Cardiac fibroblast (primary cell): ENCODE data around the gene TBC1D1.

Experiments
- DNase-seq, 2 donors: peaks; one replicate each; pipeline versions ENCODE4 v3.0.0 to v3.0.0-alpha.2; 2010; ENCODE audit warnings: low read depth in 2 of 2
- H3K4me3 ChIP-seq, 2 donors: replicated peaks in 1 of 2; 1 replicate in 1 of 2; 2 replicates in 1 of 2; pipeline ENCODE4 v1.5.1; 2011; ENCODE audit warnings: low read depth in 2 of 2, low read length in 2 of 2, mild to moderate bottlenecking in 2 of 2, moderate library complexity in 1 of 2
- TF ChIP-seq, protein P1 (sequence below): IDR thresholded peaks from one replicate; pipeline ENCODE4 v1.5.1; 2011; ENCODE audit warnings: low read depth, mild to moderate bottlenecking, low read length, inconsistent platforms

The TBC1D1 gene

DNA sequence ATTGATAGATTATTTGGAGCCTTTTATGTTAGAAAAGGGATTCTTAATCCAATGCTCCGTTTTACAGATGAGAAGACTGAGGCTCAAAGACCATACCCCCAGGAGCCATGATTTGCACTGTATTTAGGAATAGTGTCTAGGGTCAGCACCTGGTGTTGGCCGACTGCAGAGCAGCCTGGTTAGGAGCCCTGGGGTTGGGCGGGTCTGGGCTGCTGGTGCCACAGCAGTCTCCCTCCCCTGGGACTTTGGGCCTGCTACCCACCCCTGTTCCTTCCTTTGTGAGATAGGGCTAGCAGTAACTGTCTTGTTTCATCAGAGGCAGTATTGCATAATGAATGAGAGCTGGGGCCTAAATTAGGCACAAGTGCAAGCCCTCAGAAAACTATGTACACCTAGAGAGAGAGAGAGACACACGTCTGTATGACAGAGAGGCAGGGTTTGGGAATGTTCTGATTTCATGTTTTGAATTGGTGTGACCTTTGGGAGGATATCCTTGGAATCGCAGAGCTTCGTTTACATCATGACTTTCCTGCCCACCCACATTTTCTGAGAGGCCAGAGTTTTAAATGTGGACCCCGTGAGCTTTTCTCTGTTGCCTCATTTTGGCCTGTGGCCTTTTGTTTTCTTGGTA, 181.0 kb downstream of the TBC1D1 start:
- H3K4me3 ChIP-seq = no peak overlapping the region
- TF ChIP-seq, protein P1, sequence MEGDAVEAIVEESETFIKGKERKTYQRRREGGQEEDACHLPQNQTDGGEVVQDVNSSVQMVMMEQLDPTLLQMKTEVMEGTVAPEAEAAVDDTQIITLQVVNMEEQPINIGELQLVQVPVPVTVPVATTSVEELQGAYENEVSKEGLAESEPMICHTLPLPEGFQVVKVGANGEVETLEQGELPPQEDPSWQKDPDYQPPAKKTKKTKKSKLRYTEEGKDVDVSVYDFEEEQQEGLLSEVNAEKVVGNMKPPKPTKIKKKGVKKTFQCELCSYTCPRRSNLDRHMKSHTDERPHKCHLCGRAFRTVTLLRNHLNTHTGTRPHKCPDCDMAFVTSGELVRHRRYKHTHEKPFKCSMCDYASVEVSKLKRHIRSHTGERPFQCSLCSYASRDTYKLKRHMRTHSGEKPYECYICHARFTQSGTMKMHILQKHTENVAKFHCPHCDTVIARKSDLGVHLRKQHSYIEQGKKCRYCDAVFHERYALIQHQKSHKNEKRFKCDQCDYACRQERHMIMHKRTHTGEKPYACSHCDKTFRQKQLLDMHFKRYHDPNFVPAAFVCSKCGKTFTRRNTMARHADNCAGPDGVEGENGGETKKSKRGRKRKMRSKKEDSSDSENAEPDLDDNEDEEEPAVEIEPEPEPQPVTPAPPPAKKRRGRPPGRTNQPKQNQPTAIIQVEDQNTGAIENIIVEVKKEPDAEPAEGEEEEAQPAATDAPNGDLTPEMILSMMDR = no peak
- DNase-seq = peak; percentile 54 to 67

DNA sequence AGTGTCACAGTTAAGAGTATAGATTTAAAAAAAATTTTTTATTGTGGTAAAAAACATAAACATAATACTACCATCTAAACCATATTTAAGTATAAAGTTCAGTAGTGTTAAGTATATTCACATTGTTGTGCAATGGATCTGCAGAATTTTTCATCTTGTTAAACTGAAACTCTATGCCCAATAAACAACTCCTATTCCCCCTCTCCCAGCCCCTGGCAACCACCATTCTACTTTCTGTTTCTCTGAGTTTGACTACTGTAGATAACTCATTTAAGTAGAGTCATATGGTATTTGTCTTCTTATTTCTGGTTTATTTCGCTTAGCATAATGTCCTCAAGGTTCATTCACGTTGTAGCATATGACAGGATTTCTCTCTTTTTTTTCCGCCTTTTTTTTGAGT, 181.7 kb downstream of the TBC1D1 start:
- TF ChIP-seq, protein P1 = no peak
- peak in 1 of 2 donors; percentile 44 for DNase-seq

DNA sequence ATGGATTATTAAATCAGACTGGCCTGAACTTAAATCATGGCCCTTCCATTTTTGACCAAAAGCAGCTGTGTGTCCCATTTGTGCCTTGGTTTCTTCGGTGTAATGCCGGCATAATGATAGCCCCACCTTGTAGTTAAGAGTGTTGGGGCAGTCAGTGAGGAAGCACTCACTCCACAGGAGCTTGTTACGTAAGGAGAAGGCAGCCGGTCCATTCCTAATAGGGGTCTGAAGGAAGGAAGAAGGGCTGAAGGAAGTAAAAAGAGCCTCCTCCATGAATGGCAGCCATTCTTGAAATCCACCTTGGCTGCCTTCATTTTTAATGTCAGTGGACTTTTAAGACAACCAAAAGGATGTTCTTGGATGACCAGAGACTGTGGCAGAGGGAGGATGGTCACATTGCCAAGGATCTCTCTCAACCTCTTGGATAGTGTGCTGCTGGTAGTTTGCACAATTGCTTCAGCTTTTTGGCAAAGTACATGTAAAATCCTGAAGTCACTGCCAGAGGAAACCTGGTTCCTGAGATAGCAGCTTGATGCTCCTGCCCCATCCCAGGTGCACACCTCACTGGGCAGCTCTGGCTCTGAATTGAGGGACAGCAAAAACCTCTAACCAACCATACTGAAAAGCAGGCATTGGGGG, 182.8 kb downstream of the TBC1D1 start:
- DNase-seq = peak in 1 of 2 donors; percentile 52
- no peak overlapping the region for H3K4me3 ChIP-seq
- TF ChIP-seq, protein P1 = no peak

More for the DNA sequence above, 181.7 kb downstream of the TBC1D1 start:
- H3K4me3 ChIP-seq = no peak overlapping the region

DNA sequence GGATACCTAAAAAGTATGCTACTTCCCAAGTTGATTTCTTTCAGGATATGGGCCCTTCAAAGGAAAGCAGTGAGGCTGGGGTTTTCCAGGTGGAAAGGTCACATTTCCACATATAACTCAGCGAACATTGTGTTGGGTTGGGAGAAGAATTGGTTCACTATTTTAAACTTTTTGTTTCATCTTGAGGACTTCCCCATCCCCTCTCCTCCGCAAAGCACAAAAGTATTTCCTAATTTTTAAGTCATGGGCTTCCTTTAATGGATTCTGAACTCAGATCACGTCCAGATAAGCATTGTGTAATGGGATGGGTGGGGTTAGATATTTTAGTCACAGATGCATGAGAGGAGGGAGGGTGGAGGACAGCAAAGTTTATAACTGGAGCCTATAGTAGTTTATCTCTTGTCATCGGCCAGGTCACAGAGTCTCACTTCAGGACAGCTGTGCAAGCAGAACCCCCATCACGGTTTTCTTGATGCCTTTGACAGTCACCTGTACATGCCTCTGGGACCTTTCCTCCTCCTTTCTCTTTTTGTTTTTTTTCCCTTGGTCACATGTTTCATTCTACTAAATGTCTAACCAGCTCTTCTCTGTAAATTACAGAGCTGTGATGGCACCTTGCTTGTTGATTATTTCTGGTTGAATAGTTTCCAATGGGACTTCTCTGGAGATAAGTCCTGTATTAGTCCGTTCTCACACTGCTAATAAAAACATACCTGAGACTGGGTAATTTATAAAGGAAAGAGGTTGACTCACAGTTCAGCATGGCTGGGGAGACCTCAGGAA, 184.7 kb downstream of the TBC1D1 start:
- H3K4me3 ChIP-seq = no peak overlapping the region
- peak in 1 of 2 donors; percentile 78 for DNase-seq
- TF ChIP-seq, protein P1 = no peak

DNA sequence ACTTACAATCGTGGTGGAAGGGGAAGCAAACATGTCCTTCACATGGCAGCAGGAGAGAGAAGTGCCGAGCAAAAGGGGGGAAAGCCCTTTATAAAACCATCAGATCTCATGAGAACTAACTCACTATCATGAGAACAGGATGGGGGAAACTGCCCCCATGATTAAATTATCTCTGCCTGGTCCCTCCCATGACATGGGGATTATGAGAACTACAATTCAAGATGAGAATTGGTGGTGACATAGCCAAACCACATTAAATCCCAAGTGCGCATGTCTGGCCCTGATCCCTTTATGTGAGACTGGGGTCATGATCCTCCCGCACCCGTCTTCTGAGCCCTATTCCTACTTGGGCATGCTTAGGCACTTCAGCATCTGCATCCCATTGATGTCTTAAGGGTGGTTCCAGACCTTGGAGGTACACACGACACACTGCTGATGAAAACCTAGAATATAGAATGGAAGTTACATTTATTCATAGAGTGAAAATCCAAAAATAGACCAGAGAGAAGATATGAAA, 185.3 kb downstream of the TBC1D1 start:
- TF ChIP-seq, protein P1 = no peak
- H3K4me3 ChIP-seq = no peak overlapping the region
- DNase-seq = no peak

DNA sequence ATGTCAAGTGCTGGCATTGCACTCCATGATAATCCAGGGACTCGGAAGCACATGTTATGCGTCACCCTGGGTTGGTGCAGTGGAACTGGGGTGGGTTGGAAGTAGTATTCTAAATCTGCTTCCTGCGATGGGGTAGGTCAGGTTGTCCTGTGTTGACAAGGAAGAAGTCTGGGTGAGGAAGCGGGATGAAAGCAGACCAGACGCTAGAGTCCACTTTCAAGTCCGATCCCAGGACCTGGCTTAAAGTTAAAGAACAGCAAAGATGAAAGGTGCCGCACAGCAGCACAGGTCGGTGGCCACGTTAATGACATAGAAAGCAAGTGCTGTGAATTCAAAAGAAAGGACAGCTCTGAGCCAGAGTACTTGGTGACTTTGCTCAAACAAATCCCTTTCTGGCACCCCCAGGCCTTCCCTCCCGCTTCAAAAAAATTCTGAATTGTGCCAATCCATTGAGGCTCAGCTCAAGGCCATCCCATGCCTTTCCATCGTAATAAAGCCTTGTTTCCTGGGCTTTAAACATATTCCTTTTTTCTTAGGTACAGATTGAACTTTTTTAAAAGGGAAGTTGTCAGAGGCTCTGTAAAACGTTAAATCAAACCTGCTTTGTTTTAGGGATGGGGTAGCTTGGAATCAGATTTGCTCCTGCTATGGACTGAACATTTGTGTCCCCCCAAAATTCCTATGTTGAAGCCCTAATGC, 187.1 kb downstream of the TBC1D1 start:
- no peak overlapping the region for H3K4me3 ChIP-seq
- TF ChIP-seq, protein P1 = no peak
- DNase-seq = no peak
